ENCODE measurements around the gene OGFRL1. TPM values are rescaled to one million over a fixed set of nuclear protein-coding genes. Genes with fewer than 3 reads are reported as not detected.

OGFRL1 gene
- total RNA-seq, 1 donor from 2014 or later, result 7.6 TPM

DNA sequence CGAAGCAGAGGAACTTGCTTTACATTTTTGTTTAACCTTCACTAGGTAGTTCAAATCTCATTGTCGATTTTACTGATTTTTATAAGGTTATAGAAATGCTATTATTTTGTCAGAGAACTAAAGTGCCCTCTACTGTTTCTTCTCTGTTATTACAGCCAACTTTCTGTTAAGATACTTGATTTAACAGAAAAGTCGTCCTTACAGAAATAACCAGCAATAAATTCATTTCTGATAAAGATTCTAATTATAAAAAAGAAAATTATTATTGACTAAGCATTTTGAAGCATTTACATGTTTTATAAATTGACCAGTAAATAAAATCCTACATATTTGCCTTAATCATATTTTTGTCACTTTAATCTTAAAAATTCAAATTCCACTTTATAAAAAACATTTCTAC is 60.8 kb downstream of the OGFRL1 start:
- Mint-ChIP-seq H3K27ac (ENCODE audit: unreplicated experiment) (no peak overlapping the region), H3K36me3 (ENCODE audit: low read depth) (peaks cover 5% of the 10 kb centered on the region), H3K4me3 (no peak overlapping the region), H3K4me1 (peaks cover 25% of the 10 kb centered on the region), H3K9me3 (peaks cover 1% of the 10 kb centered on the region), H3K27me3 (ENCODE audit: low read depth) (no peaks in the 10 kb centered on the region)
- TF ChIP-seq, protein P1, sequence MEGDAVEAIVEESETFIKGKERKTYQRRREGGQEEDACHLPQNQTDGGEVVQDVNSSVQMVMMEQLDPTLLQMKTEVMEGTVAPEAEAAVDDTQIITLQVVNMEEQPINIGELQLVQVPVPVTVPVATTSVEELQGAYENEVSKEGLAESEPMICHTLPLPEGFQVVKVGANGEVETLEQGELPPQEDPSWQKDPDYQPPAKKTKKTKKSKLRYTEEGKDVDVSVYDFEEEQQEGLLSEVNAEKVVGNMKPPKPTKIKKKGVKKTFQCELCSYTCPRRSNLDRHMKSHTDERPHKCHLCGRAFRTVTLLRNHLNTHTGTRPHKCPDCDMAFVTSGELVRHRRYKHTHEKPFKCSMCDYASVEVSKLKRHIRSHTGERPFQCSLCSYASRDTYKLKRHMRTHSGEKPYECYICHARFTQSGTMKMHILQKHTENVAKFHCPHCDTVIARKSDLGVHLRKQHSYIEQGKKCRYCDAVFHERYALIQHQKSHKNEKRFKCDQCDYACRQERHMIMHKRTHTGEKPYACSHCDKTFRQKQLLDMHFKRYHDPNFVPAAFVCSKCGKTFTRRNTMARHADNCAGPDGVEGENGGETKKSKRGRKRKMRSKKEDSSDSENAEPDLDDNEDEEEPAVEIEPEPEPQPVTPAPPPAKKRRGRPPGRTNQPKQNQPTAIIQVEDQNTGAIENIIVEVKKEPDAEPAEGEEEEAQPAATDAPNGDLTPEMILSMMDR (conservative IDR thresholded peaks at IDR 0.05), result peak; percentile 86
- no peak for DNase-seq (ENCODE audit: low read depth, low spot score)

DNA sequence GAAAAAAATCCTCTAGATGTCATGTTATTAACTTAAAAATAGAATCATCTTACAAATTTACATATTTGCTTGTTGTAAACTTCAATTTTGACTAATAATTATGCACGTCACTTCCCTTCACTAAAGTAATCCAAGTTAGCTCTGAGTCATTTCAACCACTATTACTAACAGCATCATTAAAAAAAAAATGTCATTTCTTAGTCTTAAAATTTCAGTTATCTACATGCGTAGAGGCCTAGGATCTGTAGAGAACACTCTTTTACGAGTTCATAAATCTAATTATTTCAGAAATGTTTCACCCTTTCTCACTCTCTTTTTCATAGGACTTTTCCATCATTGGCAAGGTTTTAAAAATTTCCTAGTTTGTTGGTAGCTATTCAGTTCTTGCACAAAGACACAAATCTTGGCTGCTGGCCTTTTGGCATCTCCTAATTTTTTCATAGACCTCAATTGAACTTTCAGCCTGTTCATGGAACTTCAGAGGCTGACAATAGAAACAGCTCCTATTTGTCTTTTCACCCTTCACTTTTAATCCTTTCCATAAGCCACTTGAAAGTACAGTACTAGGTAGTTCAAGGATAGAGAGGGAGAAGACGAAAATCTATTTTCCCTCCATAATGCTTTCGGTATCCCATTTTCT is 61.5 kb downstream of the OGFRL1 start:
- H3K4me1 Mint-ChIP-seq, result peaks cover 21% of the 10 kb centered on the region
- peak overlapping the region; percentile 37 for H3K27ac Mint-ChIP-seq (ENCODE audit: unreplicated experiment)
- H3K36me3 Mint-ChIP-seq (ENCODE audit: low read depth), result peaks cover 5% of the 10 kb centered on the region
- H3K27me3 Mint-ChIP-seq (ENCODE audit: low read depth), result no peaks in the 10 kb centered on the region
- TF ChIP-seq, protein P1 (conservative IDR thresholded peaks at IDR 0.05), result no peak
- no peak for DNase-seq (ENCODE audit: low read depth, low spot score)
- peaks cover 3% of the 10 kb centered on the region for H3K9me3 Mint-ChIP-seq
- H3K4me3 Mint-ChIP-seq, result no peak overlapping the region

DNA sequence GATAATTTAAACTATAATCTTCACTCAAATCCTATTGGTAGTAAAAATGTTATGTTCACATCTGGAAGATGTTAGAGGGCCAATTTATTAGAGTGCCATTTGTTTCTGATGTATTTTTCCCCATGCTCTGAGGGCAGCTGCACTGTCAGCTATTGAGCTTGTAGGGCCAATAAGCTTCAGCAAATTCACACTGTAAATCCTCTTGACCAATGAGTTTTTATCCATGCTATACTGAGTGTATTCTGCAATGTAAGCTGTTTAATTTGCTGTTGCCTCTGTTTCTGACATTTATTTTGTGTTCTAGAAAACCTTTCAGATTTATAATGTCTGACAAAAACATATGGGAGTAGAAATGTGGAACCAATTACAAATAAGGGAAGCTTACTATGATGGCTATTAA is 62.6 kb downstream of the OGFRL1 start:
- Mint-ChIP-seq H3K36me3 (ENCODE audit: low read depth) (peaks cover 13% of the 10 kb centered on the region), H3K4me3 (no peak overlapping the region), H3K4me1 (peaks cover 10% of the 10 kb centered on the region), H3K27ac (ENCODE audit: unreplicated experiment) (no peak overlapping the region), H3K27me3 (ENCODE audit: low read depth) (no peaks in the 10 kb centered on the region), H3K9me3 (peaks cover 5% of the 10 kb centered on the region)
- TF ChIP-seq, protein P1 (conservative IDR thresholded peaks at IDR 0.05), result no peak
- no peak for DNase-seq (ENCODE audit: low read depth, low spot score)

Data from neural crest cell (in vitro differentiated cells).